ENCODE measurements around the gene CBY2. TPM values are rescaled to one million over a fixed set of nuclear protein-coding genes. Genes with fewer than 3 reads are reported as not detected.
"Not testable (repeated sequence)": the region's sequence is repeated elsewhere in the genome, so short reads cannot be mapped to it uniquely, and the experiment has no call there.

The CBY2 gene
- total and polyA plus RNA-seq, 2 donors = 0.21 TPM; not detected in 1

GRCh38 chr13:45742985-45743384 lies 40.9 kb downstream of the CBY2 start:
- Histone ChIP-seq H3K4me3 (ENCODE audit: low read depth, low read length) (no peak overlapping the region), H3K4me1 (ENCODE audit: insufficient read depth) (no peaks in the 10 kb centered on the region), H3K27ac (ENCODE audit: low read depth) (no peak overlapping the region), H3K36me3 (ENCODE audit: insufficient read depth) (no peaks in the 10 kb centered on the region)
- DNase-seq (ENCODE audit: extremely low spot score) = no peak
- WGBS = 73% methylated on average over 5 of the region's 5 CpGs

DNA sequence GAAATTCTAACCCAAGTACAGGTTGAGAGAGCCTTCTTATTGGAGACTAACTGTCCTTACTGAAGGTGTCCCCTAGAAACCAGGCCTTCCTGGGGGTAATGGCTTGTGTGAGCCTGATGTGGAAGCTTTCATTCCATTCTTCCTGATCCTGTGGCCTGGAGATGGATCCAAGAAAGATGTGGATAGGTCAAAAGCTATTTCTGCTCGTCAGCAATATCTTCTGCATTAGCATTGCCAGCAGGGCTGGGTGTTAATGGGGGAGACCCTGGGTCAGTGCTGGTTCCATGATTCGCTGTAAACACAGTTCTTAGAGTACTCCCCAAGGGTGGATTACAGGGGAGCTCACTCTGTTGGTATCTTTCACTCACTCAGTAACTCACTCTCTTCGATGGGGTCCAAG lies 42.9 kb downstream of the CBY2 start:
- no peak overlapping the region for H3K27ac ChIP-seq (ENCODE audit: low read depth)
- H3K36me3 ChIP-seq (ENCODE audit: insufficient read depth) = no peaks in the 10 kb centered on the region
- H3K4me3 ChIP-seq (ENCODE audit: low read depth, low read length) = no peak overlapping the region
- no peak for DNase-seq (ENCODE audit: extremely low spot score)
- WGBS = 86% methylated on average over 3 of the region's 3 CpGs
- no peaks in the 10 kb centered on the region for H3K4me1 ChIP-seq (ENCODE audit: insufficient read depth)

DNA sequence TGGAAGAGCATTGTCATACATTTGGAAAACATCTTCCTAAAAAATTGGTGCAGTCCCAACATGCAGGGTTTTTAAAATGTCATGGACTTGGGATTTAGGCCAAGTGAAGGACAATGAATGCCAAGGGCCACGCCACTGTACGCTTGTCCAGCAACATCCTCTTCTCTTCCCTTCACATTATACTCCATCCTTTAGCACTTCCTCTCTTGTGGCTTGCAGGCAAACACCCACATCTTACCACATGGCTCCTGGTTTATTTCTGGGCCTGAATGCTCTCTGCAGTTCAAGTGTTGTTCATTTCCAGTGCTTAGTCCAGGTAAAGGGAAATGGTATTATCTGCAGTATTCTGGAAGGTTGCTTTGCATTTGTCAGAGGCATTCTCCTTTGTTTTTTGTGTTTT lies 45.0 kb downstream of the CBY2 start:
- H3K4me1 ChIP-seq (ENCODE audit: insufficient read depth) = no peaks in the 10 kb centered on the region
- no peaks in the 10 kb centered on the region for H3K36me3 ChIP-seq (ENCODE audit: insufficient read depth)
- H3K4me3 ChIP-seq (ENCODE audit: low read depth, low read length) = no peak overlapping the region
- H3K27ac ChIP-seq (ENCODE audit: low read depth) = no peak overlapping the region
- 68% methylated on average over 2 of the region's 2 CpGs for WGBS
- DNase-seq (ENCODE audit: extremely low spot score) = no peak

GRCh38 chr13:45748941-45749759 lies 47.0 kb downstream of the CBY2 start:
- H3K4me1 ChIP-seq (ENCODE audit: insufficient read depth) = no peaks in the 10 kb centered on the region
- DNase-seq (ENCODE audit: extremely low spot score) = no peak
- H3K4me3 ChIP-seq (ENCODE audit: low read depth, low read length) = no peak overlapping the region
- no peak overlapping the region for H3K27ac ChIP-seq (ENCODE audit: low read depth)
- H3K36me3 ChIP-seq (ENCODE audit: insufficient read depth) = no peaks in the 10 kb centered on the region
- WGBS = 25% methylated on average over 13 of the region's 13 CpGs

- no peak for DNase-seq (ENCODE audit: extremely low spot score)
- H3K4me1 ChIP-seq (ENCODE audit: insufficient read depth) = no peaks in the 10 kb centered on the region
- 71% methylated on average over 3 of the region's 3 CpGs for WGBS
- H3K36me3 ChIP-seq (ENCODE audit: insufficient read depth) = no peaks in the 10 kb centered on the region
- no peak overlapping the region for H3K27ac ChIP-seq (ENCODE audit: low read depth)
- H3K4me3 ChIP-seq (ENCODE audit: low read depth, low read length) = no peak overlapping the region
These were observed 48.4 kb downstream of the CBY2 start for GRCh38 chr13:45750566-45750965.

GRCh38 chr13:45751885-45752284 lies 49.8 kb downstream of the CBY2 start:
- H3K36me3 ChIP-seq (ENCODE audit: insufficient read depth) = no peaks in the 10 kb centered on the region
- DNase-seq (ENCODE audit: extremely low spot score) = no peak
- H3K27ac ChIP-seq (ENCODE audit: low read depth) = no peak overlapping the region

DNA sequence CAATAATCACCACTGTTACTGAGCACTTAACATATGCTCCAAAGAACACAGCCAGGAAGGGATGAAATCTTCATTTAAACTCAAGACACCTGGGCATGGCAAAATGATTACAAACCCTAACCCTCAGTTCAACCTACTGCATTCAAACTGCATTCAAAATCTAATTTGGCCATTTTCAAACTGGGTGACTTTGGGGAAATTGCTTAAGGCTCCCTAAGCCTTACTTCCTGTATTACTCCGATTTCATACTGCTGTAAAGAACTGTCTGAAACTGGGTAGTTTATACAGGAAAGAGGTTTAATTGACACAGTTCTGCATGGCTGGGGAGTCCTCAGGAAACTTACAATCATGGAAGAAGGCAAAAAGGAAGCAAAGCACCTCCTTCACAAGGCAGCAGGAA lies 50.4 kb downstream of the CBY2 start:
- no peak overlapping the region for H3K4me3 ChIP-seq (ENCODE audit: low read depth, low read length)
- DNase-seq (ENCODE audit: extremely low spot score) = no peak
- H3K4me1 ChIP-seq (ENCODE audit: insufficient read depth) = no peaks in the 10 kb centered on the region
- H3K27ac ChIP-seq (ENCODE audit: low read depth) = no peak overlapping the region
- H3K36me3 ChIP-seq (ENCODE audit: insufficient read depth) = no peaks in the 10 kb centered on the region
- 53% methylated on average over 1 of the region's 1 CpG for WGBS

More at GRCh38 chr13:45751885-45752284, 49.8 kb downstream of the CBY2 start:
- Histone ChIP-seq H3K4me1 (ENCODE audit: insufficient read depth) (no peaks in the 10 kb centered on the region), H3K4me3 (ENCODE audit: low read depth, low read length) (no peak overlapping the region)

DNA sequence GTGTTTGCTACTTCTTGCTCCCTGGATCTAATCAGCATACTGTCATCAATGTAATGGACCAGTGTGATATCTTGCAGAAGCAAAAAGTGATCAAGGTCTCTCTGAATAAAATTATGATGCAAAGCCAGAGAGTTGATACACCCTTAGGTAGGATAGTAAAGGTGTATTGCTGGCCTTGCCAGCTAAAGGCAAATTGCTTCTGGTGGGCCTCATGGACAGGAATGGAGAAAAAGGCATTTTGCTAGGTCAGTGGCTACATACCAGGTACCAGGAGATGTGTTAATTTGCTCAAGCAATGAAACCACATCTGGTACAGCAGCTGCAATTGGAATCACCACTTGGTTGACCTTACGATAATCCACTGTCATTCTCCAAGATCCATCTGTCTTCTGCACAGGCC lies 54.4 kb downstream of the CBY2 start:
- WGBS = 95% methylated on average over 1 of the region's 1 CpG
- not testable (repeated sequence) for H3K4me1 ChIP-seq (ENCODE audit: insufficient read depth); H3K4me3 ChIP-seq (ENCODE audit: low read depth, low read length); DNase-seq (ENCODE audit: extremely low spot score); H3K36me3 ChIP-seq (ENCODE audit: insufficient read depth); H3K27ac ChIP-seq (ENCODE audit: low read depth)

DNA sequence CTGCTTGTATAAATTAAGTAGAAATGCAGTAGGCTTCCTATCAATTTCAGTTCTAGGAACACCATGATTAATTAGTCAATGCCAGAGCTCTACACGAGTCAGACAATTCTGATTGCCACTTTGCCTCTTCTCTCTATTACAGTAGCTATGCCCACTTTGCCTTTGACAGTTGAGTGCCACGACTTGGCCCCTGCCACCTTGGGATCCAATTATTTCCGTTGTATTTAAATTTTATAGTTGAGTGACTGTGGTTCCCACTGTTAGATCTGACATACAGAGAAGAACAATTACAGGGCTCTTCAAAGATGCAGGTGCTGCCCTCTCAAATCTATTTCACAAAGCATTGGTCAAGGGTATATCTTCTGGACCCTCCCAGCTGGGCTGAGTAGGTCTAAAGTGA lies 55.5 kb downstream of the CBY2 start:
- 67% methylated on average over 3 of the region's 3 CpGs for WGBS
- not testable (repeated sequence) for H3K36me3 ChIP-seq (ENCODE audit: insufficient read depth); H3K4me3 ChIP-seq (ENCODE audit: low read depth, low read length); H3K4me1 ChIP-seq (ENCODE audit: insufficient read depth); DNase-seq (ENCODE audit: extremely low spot score); H3K27ac ChIP-seq (ENCODE audit: low read depth)

- no peak for DNase-seq (ENCODE audit: extremely low spot score)
- WGBS = 85% methylated on average over 4 of the region's 4 CpGs
- no peaks in the 10 kb centered on the region for H3K4me1 ChIP-seq (ENCODE audit: insufficient read depth)
- no peak overlapping the region for H3K4me3 ChIP-seq (ENCODE audit: low read depth, low read length)
- no peak overlapping the region for H3K27ac ChIP-seq (ENCODE audit: low read depth)
- H3K36me3 ChIP-seq (ENCODE audit: insufficient read depth) = no peaks in the 10 kb centered on the region
These were observed 61.3 kb downstream of the CBY2 start for GRCh38 chr13:45763419-45763818.

Small RNA genes within 50 kb of the gene (small RNA-seq; reads per million reads assigned to genes)
- gene RF00017 = not detected

Other genes with a start within 250 kb of the CBY2 start
- 70.4 TPM for gene COG3, start 237.4 kb upstream of the CBY2 start, total RNA-seq
- gene COG3, start 237.4 kb upstream of the CBY2 start, polyA plus RNA-seq = 16.9 TPM
- not detected for gene ERICH6B, start 86.6 kb upstream of the CBY2 start, total RNA-seq
- gene ERICH6B, start 86.6 kb upstream of the CBY2 start, polyA plus RNA-seq = not detected
- gene SIAH3, start 149.4 kb downstream of the CBY2 start, total RNA-seq = 0.16 TPM
- not detected for gene SIAH3, start 149.4 kb downstream of the CBY2 start, polyA plus RNA-seq